ENCODE data around the gene ALKBH5. TPM values are rescaled to one million over a fixed set of nuclear protein-coding genes. Genes with fewer than 3 reads are reported as not detected.

ALKBH5 gene
- total and polyA plus RNA-seq, 2 experiments from 2014 or later = 32.2 to 117 TPM

DNA sequence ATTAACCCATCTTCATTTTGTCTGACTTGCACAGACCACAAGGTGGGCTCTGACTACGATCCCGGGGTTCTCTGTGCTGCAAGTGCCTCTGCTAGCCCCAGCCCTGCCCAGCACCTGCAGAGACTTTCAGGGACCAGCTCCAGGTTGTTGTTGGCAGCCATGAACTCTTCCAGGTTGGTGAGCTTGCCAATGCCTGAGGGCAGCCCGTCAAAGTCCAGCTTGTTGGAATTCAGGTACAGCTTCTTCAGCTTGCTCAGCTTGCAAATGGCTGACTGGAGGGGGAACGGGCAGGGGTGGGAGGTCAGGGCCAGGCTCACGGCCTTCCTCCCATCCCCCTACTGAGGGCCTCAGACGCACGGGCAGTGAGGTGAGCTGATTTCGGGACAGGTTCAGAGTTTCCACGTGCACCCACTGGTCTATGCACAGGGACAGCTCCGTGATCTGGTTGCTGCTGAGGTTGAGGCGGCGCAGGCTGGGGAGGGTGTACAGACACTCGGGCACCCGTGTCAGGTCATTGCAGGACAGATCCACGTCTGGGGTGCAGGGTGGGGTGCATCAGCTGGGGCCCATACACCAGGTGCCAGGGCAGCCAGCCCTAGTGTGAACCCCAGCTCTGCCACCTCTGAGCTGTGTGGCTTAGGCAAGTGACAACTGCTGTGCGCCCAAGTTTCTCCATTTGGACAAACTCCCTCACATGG, 69.7 kb downstream of the ALKBH5 start (continued):
- TF ChIP-seq, protein P1, sequence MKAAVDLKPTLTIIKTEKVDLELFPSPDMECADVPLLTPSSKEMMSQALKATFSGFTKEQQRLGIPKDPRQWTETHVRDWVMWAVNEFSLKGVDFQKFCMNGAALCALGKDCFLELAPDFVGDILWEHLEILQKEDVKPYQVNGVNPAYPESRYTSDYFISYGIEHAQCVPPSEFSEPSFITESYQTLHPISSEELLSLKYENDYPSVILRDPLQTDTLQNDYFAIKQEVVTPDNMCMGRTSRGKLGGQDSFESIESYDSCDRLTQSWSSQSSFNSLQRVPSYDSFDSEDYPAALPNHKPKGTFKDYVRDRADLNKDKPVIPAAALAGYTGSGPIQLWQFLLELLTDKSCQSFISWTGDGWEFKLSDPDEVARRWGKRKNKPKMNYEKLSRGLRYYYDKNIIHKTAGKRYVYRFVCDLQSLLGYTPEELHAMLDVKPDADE (IDR thresholded peaks at IDR 0.05) = no peak
- no peak for TF ChIP-seq STAT1 (IDR thresholded peaks at IDR 0.05; ENCODE audit: unreplicated experiment)

DNA sequence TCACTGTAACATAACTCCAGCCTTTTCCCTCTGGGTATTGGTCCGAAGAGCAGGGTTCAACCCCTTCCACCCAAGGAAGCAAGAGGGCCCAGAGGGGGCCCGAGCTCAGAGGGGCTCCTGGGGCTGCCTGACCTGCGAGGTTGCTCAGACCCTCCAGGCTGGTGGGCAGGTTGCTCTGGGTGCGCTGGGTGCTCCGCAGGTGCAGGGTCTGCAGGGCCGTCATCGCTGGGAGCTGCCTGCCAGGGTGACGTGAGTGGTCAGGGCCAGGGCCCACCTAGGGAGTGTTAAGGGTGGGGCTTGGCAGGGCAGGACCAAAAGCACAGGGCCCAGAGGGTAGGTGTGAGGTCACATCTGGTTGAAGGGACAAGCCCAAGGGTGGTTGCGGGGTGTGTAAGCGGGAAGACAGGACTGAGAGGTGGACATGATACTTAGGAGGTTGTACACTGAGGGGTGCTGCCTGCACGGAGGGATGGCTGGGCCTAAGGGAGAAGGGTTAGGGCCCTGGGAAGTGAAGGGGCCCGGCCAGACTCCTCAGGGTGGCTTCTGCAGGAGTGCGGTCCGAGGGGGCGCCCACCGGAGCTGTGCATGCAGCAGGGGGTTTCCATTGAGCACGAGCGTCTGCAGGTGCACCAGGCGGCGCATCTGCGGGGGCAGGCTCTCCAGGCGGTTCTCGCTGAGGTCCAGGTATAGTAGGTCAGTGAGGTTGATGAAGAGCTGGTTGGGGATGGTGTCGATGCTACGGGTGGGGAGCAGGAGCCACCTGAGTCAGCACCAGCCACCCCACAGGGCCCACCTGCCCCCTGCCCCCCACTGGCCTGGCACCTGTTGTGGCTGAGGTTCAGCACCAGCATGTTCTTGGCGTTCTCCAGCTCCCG, 70.6 kb downstream of the ALKBH5 start:
- no peaks in the 10 kb centered on the region for H3K9me2 ChIP-seq (ENCODE audit: insufficient read depth)
- peaks cover 11% of the 10 kb centered on the region for H3K27me3 Mint-ChIP-seq (ENCODE audit: insufficient read depth, low read depth, poor library complexity)
- no peak overlapping the region for H3K4me2 ChIP-seq
- peaks cover 27% of the 10 kb centered on the region for H3K79me2 ChIP-seq (replicated peaks; ENCODE audit: insufficient read depth)
- no peak for ATAC-seq
- H3K9me3 Mint-ChIP-seq = no peaks in the 10 kb centered on the region
- no peak overlapping the region for H3K4me3 Mint-ChIP-seq
- no peak overlapping the region for H2AFZ ChIP-seq
- H3K36me3 Mint-ChIP-seq (ENCODE audit: low read depth) = peaks cover 64% of the 10 kb centered on the region
- no peak overlapping the region for H3K4me3 ChIP-seq
- H3K27me3 ChIP-seq (ENCODE audit: insufficient read depth) = no peaks in the 10 kb centered on the region
- peaks cover 16% of the 10 kb centered on the region for H3K4me1 Mint-ChIP-seq
- H3K36me3 ChIP-seq (ENCODE audit: insufficient read depth) = peaks cover 18% of the 10 kb centered on the region
- H3K27ac ChIP-seq (ENCODE audit: low read depth) = no peak overlapping the region
- 0 out of 2 replicates have a peak, but pooled peaks cover 6% of the 10 kb centered on the region for H3F3A ChIP-seq (replicated peaks; ENCODE audit: low read depth)
- H3K4me1 ChIP-seq (ENCODE audit: insufficient read depth) = peaks cover 9% of the 10 kb centered on the region
- no peak overlapping the region for H3K27ac Mint-ChIP-seq
- no peak for DNase-seq (ENCODE audit: low spot score)
- peaks cover 4% of the 10 kb centered on the region for H4K20me1 ChIP-seq (replicated peaks; ENCODE audit: insufficient read depth)
- TF ChIP-seq EZH2phosphoT487 (IDR thresholded peaks at IDR 0.05; ENCODE audit: unreplicated experiment) (no peak), CREB1 (CRISPR knock-in tag; IDR thresholded peaks at IDR 0.05; ENCODE audit: low read depth) (no peak), EZH2 (IDR thresholded peaks at IDR 0.05; ENCODE audit: low read depth, unreplicated experiment) (no peak), STAT1 (IDR thresholded peaks at IDR 0.05; ENCODE audit: unreplicated experiment) (no peak), JUNB (IDR thresholded peaks at IDR 0.05; ENCODE audit: unreplicated experiment) (no peak), ZNF331 (CRISPR knock-in tag; IDR thresholded peaks at IDR 0.05; ENCODE audit: low read depth) (no peak), NANOG (IDR thresholded peaks at IDR 0.05; ENCODE audit: borderline replicate concordance) (no peak)
- TF ChIP-seq, protein P1 (IDR thresholded peaks at IDR 0.05) = no peak
- TF ChIP-seq, protein P2, sequence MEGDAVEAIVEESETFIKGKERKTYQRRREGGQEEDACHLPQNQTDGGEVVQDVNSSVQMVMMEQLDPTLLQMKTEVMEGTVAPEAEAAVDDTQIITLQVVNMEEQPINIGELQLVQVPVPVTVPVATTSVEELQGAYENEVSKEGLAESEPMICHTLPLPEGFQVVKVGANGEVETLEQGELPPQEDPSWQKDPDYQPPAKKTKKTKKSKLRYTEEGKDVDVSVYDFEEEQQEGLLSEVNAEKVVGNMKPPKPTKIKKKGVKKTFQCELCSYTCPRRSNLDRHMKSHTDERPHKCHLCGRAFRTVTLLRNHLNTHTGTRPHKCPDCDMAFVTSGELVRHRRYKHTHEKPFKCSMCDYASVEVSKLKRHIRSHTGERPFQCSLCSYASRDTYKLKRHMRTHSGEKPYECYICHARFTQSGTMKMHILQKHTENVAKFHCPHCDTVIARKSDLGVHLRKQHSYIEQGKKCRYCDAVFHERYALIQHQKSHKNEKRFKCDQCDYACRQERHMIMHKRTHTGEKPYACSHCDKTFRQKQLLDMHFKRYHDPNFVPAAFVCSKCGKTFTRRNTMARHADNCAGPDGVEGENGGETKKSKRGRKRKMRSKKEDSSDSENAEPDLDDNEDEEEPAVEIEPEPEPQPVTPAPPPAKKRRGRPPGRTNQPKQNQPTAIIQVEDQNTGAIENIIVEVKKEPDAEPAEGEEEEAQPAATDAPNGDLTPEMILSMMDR (conservative IDR thresholded peaks at IDR 0.05; ENCODE audit: low read depth in 2 of 2) = no peak
- TF ChIP-seq, protein P3, sequence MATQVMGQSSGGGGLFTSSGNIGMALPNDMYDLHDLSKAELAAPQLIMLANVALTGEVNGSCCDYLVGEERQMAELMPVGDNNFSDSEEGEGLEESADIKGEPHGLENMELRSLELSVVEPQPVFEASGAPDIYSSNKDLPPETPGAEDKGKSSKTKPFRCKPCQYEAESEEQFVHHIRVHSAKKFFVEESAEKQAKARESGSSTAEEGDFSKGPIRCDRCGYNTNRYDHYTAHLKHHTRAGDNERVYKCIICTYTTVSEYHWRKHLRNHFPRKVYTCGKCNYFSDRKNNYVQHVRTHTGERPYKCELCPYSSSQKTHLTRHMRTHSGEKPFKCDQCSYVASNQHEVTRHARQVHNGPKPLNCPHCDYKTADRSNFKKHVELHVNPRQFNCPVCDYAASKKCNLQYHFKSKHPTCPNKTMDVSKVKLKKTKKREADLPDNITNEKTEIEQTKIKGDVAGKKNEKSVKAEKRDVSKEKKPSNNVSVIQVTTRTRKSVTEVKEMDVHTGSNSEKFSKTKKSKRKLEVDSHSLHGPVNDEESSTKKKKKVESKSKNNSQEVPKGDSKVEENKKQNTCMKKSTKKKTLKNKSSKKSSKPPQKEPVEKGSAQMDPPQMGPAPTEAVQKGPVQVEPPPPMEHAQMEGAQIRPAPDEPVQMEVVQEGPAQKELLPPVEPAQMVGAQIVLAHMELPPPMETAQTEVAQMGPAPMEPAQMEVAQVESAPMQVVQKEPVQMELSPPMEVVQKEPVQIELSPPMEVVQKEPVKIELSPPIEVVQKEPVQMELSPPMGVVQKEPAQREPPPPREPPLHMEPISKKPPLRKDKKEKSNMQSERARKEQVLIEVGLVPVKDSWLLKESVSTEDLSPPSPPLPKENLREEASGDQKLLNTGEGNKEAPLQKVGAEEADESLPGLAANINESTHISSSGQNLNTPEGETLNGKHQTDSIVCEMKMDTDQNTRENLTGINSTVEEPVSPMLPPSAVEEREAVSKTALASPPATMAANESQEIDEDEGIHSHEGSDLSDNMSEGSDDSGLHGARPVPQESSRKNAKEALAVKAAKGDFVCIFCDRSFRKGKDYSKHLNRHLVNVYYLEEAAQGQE (IDR thresholded peaks at IDR 0.05; ENCODE audit: unreplicated experiment) = no peak

Data from GM23338 (cell line).